K562 (cell line): ENCODE data around the gene XPO1. TPM values are rescaled to one million over a fixed set of nuclear protein-coding genes. Genes with fewer than 3 reads are reported as not detected.

Experiments used
- CREM ChIP-seq: IDR thresholded peaks from 2 replicates; pipeline ENCODE4 v1.6.1; 2014; ENCODE audit warnings: antibody characterized with exemption, low read depth
- EGR1 ChIP-seq: fragments of 450-650 bp; conservative IDR thresholded peaks from 2 replicates; pipeline ENCODE4 v1.6.1; 2017; ENCODE audit warnings: mild to moderate bottlenecking
- GABPB2 ChIP-seq: fragments of 250-450 bp; sonication (Bioruptor Pico); conservative IDR thresholded peaks from 2 replicates; pipeline ENCODE4 v1.5.1; 2021; ENCODE audit warnings: mild to moderate bottlenecking
- MCM7 ChIP-seq, 2 experiments: fragments of 450-650 bp; IDR thresholded peaks; 2 replicates each; pipeline ENCODE4 v1.6.1; 2016 to 2018
- PHF8 ChIP-seq: fragments of 200-600 bp; sonication (generic); IDR thresholded peaks from 2 replicates; pipeline ENCODE4 v1.6.1; 2012; ENCODE audit warnings: mixed run types, mild to moderate bottlenecking, inconsistent platforms, low read length, moderate library complexity, borderline replicate concordance
- TBP ChIP-seq: optimal IDR thresholded peaks from 2 replicates; pipeline ENCODE3; 2011; ENCODE audit warnings: low read depth, low read length, improper control_type of control experiment
- polyA plus RNA-seq, 8 experiments: library from polyadenylated mRNA; depleted of rRNA in 4 of 8; stranded (reverse) in 5 of 8; unstranded in 3 of 8; fragments of >200 nt; fragmentation: Nextera tagmentation in 2 of 8; fragmentation: Illumina TruSeq in 1 of 8; extraction: Ambion mirVana in 2 of 8; extraction: Trizol in 1 of 8; gene quantifications; 2 replicates each; pipeline versions ENCODE4 v1.2.1 to v1.2.3, GENCODE V29; 2011 to 2014; ENCODE audit warnings: inconsistent platforms in 1 of 8, missing spikeins in 1 of 8
- total RNA-seq, 7 experiments: library from RNA; depleted of rRNA in 6 of 7; stranded (reverse); fragments of >200 nt in 6 of 7; fragmentation: Illumina TruSeq in 2 of 7; extraction: Trizol in 2 of 7; gene quantifications; 2 replicates each; pipeline versions ENCODE4 v1.2.1 to v1.2.3, GENCODE V29; 2011 to 2021; ENCODE audit warnings: low replicate concordance in 1 of 7
- TF ChIP-seq, protein P1 (sequence below): fragments of 200-600 bp; sonication (generic); IDR thresholded peaks from one replicate; pipeline ENCODE4 v1.6.1; 2012; ENCODE audit warnings: mild to moderate bottlenecking, low read depth, low read length, inconsistent platforms
- TF ChIP-seq, protein P2 (sequence below): fragments of 450-650 bp; IDR thresholded peaks from 2 replicates; pipeline ENCODE4 v1.6.1; 2016; ENCODE audit warnings: mild to moderate bottlenecking
- TF ChIP-seq, protein P3 (sequence below), 2 experiments: fragments of 450-650 bp in 1 of 2; IDR thresholded peaks; 2 replicates each; pipeline ENCODE4 v1.6.1; 2011 to 2017; ENCODE audit warnings: low read depth in 2 of 2, antibody characterized with exemption in 1 of 2, borderline replicate concordance in 1 of 2, low read length in 1 of 2, mild to moderate bottlenecking in 1 of 2, mixed read lengths in 1 of 2; ENCODE audit not compliant: control insufficient read depth in 1 of 2

The XPO1 gene
- total and polyA plus RNA-seq, 9 of the 15 experiments (the other 6 are each of a cell fraction or from before 2014, with no cell fraction given): 86.2 to 307 (median 216) TPM

DNA sequence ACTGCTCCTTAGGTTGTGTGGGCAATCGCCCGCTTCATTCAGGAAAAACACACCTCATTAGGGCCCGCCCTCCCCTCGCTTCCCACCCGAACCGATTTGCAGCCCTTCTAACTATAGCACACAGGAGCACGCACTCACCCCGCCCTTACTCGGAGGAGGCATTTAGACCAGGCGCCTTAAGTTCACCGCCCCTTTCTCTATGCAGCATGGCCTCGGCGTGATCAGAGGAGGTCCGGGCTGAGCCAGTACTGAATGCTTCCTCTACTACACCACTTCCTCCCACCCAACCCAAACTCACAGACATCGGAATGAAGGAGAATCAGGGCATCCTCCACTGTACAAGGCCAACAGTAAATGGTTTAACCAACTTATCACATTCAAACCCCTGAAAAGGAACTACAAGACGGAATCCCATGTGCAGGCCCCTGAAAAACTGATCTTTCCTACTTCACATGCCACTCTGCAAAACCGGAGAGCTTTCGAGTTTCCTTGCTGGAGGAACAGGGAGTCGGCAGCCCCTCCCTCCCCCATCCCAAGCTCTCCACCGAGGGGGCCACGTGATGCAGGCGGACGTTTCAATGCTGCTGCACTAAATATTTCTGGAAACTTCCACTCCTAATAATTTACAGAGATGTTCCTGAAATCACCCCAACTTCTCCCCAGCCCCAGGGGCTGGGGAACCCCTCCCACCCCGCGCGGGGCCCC, 1.4 kb downstream of the XPO1 start (continued):
- TF ChIP-seq, protein P1, sequence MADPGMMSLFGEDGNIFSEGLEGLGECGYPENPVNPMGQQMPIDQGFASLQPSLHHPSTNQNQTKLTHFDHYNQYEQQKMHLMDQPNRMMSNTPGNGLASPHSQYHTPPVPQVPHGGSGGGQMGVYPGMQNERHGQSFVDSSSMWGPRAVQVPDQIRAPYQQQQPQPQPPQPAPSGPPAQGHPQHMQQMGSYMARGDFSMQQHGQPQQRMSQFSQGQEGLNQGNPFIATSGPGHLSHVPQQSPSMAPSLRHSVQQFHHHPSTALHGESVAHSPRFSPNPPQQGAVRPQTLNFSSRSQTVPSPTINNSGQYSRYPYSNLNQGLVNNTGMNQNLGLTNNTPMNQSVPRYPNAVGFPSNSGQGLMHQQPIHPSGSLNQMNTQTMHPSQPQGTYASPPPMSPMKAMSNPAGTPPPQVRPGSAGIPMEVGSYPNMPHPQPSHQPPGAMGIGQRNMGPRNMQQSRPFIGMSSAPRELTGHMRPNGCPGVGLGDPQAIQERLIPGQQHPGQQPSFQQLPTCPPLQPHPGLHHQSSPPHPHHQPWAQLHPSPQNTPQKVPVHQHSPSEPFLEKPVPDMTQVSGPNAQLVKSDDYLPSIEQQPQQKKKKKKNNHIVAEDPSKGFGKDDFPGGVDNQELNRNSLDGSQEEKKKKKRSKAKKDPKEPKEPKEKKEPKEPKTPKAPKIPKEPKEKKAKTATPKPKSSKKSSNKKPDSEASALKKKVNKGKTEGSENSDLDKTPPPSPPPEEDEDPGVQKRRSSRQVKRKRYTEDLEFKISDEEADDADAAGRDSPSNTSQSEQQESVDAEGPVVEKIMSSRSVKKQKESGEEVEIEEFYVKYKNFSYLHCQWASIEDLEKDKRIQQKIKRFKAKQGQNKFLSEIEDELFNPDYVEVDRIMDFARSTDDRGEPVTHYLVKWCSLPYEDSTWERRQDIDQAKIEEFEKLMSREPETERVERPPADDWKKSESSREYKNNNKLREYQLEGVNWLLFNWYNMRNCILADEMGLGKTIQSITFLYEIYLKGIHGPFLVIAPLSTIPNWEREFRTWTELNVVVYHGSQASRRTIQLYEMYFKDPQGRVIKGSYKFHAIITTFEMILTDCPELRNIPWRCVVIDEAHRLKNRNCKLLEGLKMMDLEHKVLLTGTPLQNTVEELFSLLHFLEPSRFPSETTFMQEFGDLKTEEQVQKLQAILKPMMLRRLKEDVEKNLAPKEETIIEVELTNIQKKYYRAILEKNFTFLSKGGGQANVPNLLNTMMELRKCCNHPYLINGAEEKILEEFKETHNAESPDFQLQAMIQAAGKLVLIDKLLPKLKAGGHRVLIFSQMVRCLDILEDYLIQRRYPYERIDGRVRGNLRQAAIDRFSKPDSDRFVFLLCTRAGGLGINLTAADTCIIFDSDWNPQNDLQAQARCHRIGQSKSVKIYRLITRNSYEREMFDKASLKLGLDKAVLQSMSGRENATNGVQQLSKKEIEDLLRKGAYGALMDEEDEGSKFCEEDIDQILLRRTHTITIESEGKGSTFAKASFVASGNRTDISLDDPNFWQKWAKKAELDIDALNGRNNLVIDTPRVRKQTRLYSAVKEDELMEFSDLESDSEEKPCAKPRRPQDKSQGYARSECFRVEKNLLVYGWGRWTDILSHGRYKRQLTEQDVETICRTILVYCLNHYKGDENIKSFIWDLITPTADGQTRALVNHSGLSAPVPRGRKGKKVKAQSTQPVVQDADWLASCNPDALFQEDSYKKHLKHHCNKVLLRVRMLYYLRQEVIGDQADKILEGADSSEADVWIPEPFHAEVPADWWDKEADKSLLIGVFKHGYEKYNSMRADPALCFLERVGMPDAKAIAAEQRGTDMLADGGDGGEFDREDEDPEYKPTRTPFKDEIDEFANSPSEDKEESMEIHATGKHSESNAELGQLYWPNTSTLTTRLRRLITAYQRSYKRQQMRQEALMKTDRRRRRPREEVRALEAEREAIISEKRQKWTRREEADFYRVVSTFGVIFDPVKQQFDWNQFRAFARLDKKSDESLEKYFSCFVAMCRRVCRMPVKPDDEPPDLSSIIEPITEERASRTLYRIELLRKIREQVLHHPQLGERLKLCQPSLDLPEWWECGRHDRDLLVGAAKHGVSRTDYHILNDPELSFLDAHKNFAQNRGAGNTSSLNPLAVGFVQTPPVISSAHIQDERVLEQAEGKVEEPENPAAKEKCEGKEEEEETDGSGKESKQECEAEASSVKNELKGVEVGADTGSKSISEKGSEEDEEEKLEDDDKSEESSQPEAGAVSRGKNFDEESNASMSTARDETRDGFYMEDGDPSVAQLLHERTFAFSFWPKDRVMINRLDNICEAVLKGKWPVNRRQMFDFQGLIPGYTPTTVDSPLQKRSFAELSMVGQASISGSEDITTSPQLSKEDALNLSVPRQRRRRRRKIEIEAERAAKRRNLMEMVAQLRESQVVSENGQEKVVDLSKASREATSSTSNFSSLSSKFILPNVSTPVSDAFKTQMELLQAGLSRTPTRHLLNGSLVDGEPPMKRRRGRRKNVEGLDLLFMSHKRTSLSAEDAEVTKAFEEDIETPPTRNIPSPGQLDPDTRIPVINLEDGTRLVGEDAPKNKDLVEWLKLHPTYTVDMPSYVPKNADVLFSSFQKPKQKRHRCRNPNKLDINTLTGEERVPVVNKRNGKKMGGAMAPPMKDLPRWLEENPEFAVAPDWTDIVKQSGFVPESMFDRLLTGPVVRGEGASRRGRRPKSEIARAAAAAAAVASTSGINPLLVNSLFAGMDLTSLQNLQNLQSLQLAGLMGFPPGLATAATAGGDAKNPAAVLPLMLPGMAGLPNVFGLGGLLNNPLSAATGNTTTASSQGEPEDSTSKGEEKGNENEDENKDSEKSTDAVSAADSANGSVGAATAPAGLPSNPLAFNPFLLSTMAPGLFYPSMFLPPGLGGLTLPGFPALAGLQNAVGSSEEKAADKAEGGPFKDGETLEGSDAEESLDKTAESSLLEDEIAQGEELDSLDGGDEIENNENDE: no peak
- no peak for TF ChIP-seq GABPB2 (CRISPR knock-in tag)
- TF ChIP-seq MCM7 (IDR thresholded peaks at IDR 0.05): no peak
- no peak for TF ChIP-seq EGR1
- TF ChIP-seq, protein P2, sequence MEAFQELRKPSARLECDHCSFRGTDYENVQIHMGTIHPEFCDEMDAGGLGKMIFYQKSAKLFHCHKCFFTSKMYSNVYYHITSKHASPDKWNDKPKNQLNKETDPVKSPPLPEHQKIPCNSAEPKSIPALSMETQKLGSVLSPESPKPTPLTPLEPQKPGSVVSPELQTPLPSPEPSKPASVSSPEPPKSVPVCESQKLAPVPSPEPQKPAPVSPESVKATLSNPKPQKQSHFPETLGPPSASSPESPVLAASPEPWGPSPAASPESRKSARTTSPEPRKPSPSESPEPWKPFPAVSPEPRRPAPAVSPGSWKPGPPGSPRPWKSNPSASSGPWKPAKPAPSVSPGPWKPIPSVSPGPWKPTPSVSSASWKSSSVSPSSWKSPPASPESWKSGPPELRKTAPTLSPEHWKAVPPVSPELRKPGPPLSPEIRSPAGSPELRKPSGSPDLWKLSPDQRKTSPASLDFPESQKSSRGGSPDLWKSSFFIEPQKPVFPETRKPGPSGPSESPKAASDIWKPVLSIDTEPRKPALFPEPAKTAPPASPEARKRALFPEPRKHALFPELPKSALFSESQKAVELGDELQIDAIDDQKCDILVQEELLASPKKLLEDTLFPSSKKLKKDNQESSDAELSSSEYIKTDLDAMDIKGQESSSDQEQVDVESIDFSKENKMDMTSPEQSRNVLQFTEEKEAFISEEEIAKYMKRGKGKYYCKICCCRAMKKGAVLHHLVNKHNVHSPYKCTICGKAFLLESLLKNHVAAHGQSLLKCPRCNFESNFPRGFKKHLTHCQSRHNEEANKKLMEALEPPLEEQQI: no peak
- TF ChIP-seq CREM: peak; percentile 46; the same call in 1 of the 2 replicates
- TF ChIP-seq, protein P3, sequence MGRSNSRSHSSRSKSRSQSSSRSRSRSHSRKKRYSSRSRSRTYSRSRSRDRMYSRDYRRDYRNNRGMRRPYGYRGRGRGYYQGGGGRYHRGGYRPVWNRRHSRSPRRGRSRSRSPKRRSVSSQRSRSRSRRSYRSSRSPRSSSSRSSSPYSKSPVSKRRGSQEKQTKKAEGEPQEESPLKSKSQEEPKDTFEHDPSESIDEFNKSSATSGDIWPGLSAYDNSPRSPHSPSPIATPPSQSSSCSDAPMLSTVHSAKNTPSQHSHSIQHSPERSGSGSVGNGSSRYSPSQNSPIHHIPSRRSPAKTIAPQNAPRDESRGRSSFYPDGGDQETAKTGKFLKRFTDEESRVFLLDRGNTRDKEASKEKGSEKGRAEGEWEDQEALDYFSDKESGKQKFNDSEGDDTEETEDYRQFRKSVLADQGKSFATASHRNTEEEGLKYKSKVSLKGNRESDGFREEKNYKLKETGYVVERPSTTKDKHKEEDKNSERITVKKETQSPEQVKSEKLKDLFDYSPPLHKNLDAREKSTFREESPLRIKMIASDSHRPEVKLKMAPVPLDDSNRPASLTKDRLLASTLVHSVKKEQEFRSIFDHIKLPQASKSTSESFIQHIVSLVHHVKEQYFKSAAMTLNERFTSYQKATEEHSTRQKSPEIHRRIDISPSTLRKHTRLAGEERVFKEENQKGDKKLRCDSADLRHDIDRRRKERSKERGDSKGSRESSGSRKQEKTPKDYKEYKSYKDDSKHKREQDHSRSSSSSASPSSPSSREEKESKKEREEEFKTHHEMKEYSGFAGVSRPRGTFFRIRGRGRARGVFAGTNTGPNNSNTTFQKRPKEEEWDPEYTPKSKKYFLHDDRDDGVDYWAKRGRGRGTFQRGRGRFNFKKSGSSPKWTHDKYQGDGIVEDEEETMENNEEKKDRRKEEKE (IDR thresholded peaks at IDR 0.05; ENCODE audit: borderline replicate concordance in 1 of 2, control insufficient read depth in 1 of 2, low read depth in 2 of 2, low read length in 1 of 2): no peak
- peak; percentile 38; the same call in 1 of the 2 replicates for TF ChIP-seq PHF8
- TF ChIP-seq TBP: peak; percentile 96
